K562 (cell line): Measurements from ENCODE around the gene NFATC2.

Experiments
- BCL6 ChIP-seq: fragments of 250-450 bp; sonication (Bioruptor Pico); IDR thresholded peaks from 2 replicates; pipeline ENCODE4 v1.4.0; 2020
- CHD4 ChIP-seq: fragments of 200-600 bp; sonication (generic); IDR thresholded peaks from 3 replicates; pipeline ENCODE4 v1.6.1; 2012; ENCODE audit warnings: low read depth, mild to moderate bottlenecking, mixed read lengths, low read length, inconsistent platforms; ENCODE audit not compliant: insufficient read depth, insufficient replicate concordance, poor library complexity, severe bottlenecking
- CREM ChIP-seq: IDR thresholded peaks from 2 replicates; pipeline ENCODE4 v1.6.1; 2014; ENCODE audit warnings: antibody characterized with exemption, low read depth
- FUS ChIP-seq: fragments of 200-400 bp; formaldehyde crosslinking; optimal IDR thresholded peaks from 2 replicates; pipeline ENCODE3; 2017; ENCODE audit warnings: low read depth, low read length
- MAX ChIP-seq: sonication (generic); formaldehyde crosslinking; IDR thresholded peaks from 2 replicates; pipeline ENCODE4 v1.9.0; 2022; ENCODE audit warnings: mild to moderate bottlenecking, missing genetic modification reagents
- NCOA4 ChIP-seq: fragments of 450-650 bp; IDR thresholded peaks from 2 replicates; pipeline ENCODE4 v1.6.1; 2018; ENCODE audit warnings: mild to moderate bottlenecking; ENCODE audit not compliant: partially characterized antibody
- SIN3A ChIP-seq, 2 experiments: fragments of 150-350 bp in 1 of 2; IDR thresholded peaks; 2 replicates each; pipeline ENCODE4 v1.6.1; 2011 to 2016; ENCODE audit warnings: borderline replicate concordance in 2 of 2, low read depth in 2 of 2, low read length in 2 of 2, mild to moderate bottlenecking in 2 of 2, moderate library complexity in 2 of 2; ENCODE audit not compliant: control insufficient read depth in 1 of 2
- SMC3 ChIP-seq: conservative IDR thresholded peaks from 2 replicates; pipeline ENCODE4 v1.6.1; 2011; ENCODE audit warnings: low read depth, low read length, improper control_type of control experiment; ENCODE audit not compliant: insufficient read depth
- SNIP1 ChIP-seq: fragments of 450-650 bp; IDR thresholded peaks from 2 replicates; pipeline ENCODE4 v1.7.1; 2017; ENCODE audit warnings: low read depth, mild to moderate bottlenecking
- THAP7 ChIP-seq: fragments of 250-450 bp; sonication (Bioruptor Pico); IDR thresholded peaks from 2 replicates; pipeline ENCODE4 v1.5.0; 2021
- ZNF41 ChIP-seq: fragments of 250-450 bp; sonication (Bioruptor Pico); conservative IDR thresholded peaks from 2 replicates; pipeline ENCODE4 v1.4.0; 2020; ENCODE audit warnings: mild to moderate bottlenecking
- ZNF707 ChIP-seq: fragments of 250-450 bp; sonication (Bioruptor Pico); conservative IDR thresholded peaks from 2 replicates; pipeline ENCODE4 v1.8.0; 2022; ENCODE audit warnings: inconsistent platforms, mild to moderate bottlenecking, moderate library complexity
- TF ChIP-seq, protein P1 (sequence below), 3 experiments: IDR thresholded peaks in 2 of 3; conservative IDR thresholded peaks in 1 of 3; 2 replicates each; pipeline ENCODE4 v1.5.1; 2011 to 2012; ENCODE audit warnings: low read length in 3 of 3, mild to moderate bottlenecking in 3 of 3, control low read depth in 2 of 3, improper control_type of control experiment in 1 of 3, inconsistent platforms in 1 of 3, low read depth in 1 of 3, mixed read lengths in 1 of 3, moderate library complexity in 1 of 3; ENCODE audit not compliant: insufficient read depth in 2 of 3
- TF ChIP-seq, protein P2 (sequence below): fragments of 450-650 bp; IDR thresholded peaks from one replicate; pipeline ENCODE4 v1.6.1; 2018; ENCODE audit warnings: mild to moderate bottlenecking, moderate library complexity; ENCODE audit not compliant: partially characterized antibody

DNA sequence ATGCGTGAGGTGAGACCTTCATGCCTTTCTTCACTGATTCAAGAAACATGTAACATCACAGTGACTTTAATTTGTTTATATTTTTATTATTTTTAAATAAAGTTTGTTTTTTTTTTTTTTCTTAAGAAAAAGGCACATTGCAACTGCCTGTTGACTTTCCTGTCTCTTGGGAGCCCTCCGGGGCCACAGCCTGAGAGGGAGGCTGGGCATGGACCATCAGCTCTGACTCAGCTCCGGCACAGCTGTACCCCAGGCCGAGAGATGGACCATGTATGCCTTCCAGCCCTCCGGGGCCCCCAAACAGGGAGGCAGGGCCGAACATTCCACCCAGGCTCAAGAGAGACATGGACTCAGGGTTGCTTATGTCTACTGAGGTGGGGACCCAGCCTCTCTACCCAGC, 99.9 kb downstream of the NFATC2 start:
- TF ChIP-seq, protein P1, sequence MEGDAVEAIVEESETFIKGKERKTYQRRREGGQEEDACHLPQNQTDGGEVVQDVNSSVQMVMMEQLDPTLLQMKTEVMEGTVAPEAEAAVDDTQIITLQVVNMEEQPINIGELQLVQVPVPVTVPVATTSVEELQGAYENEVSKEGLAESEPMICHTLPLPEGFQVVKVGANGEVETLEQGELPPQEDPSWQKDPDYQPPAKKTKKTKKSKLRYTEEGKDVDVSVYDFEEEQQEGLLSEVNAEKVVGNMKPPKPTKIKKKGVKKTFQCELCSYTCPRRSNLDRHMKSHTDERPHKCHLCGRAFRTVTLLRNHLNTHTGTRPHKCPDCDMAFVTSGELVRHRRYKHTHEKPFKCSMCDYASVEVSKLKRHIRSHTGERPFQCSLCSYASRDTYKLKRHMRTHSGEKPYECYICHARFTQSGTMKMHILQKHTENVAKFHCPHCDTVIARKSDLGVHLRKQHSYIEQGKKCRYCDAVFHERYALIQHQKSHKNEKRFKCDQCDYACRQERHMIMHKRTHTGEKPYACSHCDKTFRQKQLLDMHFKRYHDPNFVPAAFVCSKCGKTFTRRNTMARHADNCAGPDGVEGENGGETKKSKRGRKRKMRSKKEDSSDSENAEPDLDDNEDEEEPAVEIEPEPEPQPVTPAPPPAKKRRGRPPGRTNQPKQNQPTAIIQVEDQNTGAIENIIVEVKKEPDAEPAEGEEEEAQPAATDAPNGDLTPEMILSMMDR (IDR thresholded peaks at IDR 0.05 in 2 of 3, conservative IDR thresholded peaks at IDR 0.05 in 1 of 3; ENCODE audit: insufficient read depth in 2 of 3, low read depth in 1 of 3, low read length in 3 of 3) = no peak
- no peak for TF ChIP-seq CREM
- TF ChIP-seq FUS = no peak
- TF ChIP-seq MAX (CRISPR knock-in tag) = no peak
- TF ChIP-seq ZNF707 (CRISPR knock-in tag) = no peak
- no peak for TF ChIP-seq BCL6
- no peak for TF ChIP-seq SNIP1
- TF ChIP-seq NCOA4 = no peak
- no peak for TF ChIP-seq ZNF41 (CRISPR knock-in tag)
- no peak for TF ChIP-seq THAP7
- TF ChIP-seq CHD4 = no peak
- no peak for TF ChIP-seq SMC3
- TF ChIP-seq, protein P2, sequence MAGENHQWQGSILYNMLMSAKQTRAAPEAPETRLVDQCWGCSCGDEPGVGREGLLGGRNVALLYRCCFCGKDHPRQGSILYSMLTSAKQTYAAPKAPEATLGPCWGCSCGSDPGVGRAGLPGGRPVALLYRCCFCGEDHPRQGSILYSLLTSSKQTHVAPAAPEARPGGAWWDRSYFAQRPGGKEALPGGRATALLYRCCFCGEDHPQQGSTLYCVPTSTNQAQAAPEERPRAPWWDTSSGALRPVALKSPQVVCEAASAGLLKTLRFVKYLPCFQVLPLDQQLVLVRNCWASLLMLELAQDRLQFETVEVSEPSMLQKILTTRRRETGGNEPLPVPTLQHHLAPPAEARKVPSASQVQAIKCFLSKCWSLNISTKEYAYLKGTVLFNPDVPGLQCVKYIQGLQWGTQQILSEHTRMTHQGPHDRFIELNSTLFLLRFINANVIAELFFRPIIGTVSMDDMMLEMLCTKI = no peak
- no peak for TF ChIP-seq SIN3A (IDR thresholded peaks at IDR 0.05; ENCODE audit: borderline replicate concordance in 2 of 2, control insufficient read depth in 1 of 2, low read depth in 2 of 2, low read length in 2 of 2)
